ENCODE results near the gene DYNC1H1.

DYNC1H1 gene

GRCh38 chr14:102005336-102005735, 41.0 kb downstream of the DYNC1H1 start:
- DNase-seq = no peak

GRCh38 chr14:102007916-102008418, 43.6 kb downstream of the DYNC1H1 start:
- no peak for DNase-seq

- no peak for DNase-seq
These were observed 44.5 kb downstream of the DYNC1H1 start for GRCh38 chr14:102008891-102009290.

GRCh38 chr14:102011631-102012030, 47.3 kb downstream of the DYNC1H1 start:
- no peak for DNase-seq

- no peak for DNase-seq
These were observed 48.0 kb downstream of the DYNC1H1 start for GRCh38 chr14:102012336-102012735.

- no peak for DNase-seq
These were observed 49.4 kb downstream of the DYNC1H1 start for GRCh38 chr14:102013669-102014200.

- DNase-seq = no peak
These were observed 50.8 kb downstream of the DYNC1H1 start for GRCh38 chr14:102015045-102015685.

GRCh38 chr14:102015771-102016170, 51.4 kb downstream of the DYNC1H1 start:
- no peak for DNase-seq

GRCh38 chr14:102016420-102017090, 52.2 kb downstream of the DYNC1H1 start:
- DNase-seq = no peak

- DNase-seq = no peak
These were observed 53.9 kb downstream of the DYNC1H1 start for GRCh38 chr14:102018251-102018650.

- DNase-seq = no peak
These were observed 54.7 kb downstream of the DYNC1H1 start for GRCh38 chr14:102019006-102019540.

GRCh38 chr14:102020058-102020971, 55.9 kb downstream of the DYNC1H1 start:
- DNase-seq = peak; percentile 80

- no peak for DNase-seq
These were observed 62.6 kb downstream of the DYNC1H1 start for GRCh38 chr14:102026934-102027333.

- DNase-seq = no peak
These were observed 63.6 kb downstream of the DYNC1H1 start for GRCh38 chr14:102027951-102028350.

- DNase-seq = no peak
These were observed 64.4 kb downstream of the DYNC1H1 start for GRCh38 chr14:102028733-102029132.

- DNase-seq = no peak
These were observed 65.6 kb downstream of the DYNC1H1 start for GRCh38 chr14:102029956-102030355.

GRCh38 chr14:102033241-102033640, 68.9 kb downstream of the DYNC1H1 start:
- no peak for DNase-seq

- DNase-seq = no peak
These were observed 69.9 kb downstream of the DYNC1H1 start for GRCh38 chr14:102034301-102034700.

- DNase-seq = no peak
These were observed 71.5 kb downstream of the DYNC1H1 start for GRCh38 chr14:102035914-102036313.

GRCh38 chr14:102037686-102038085, 73.3 kb downstream of the DYNC1H1 start:
- no peak for DNase-seq

- no peak for DNase-seq
These were observed 74.8 kb downstream of the DYNC1H1 start for GRCh38 chr14:102039157-102039556.

GRCh38 chr14:102040153-102040552, 75.8 kb downstream of the DYNC1H1 start:
- DNase-seq = no peak

GRCh38 chr14:102042699-102043098, 78.3 kb downstream of the DYNC1H1 start:
- no peak for DNase-seq
